GM19240 (cell line): ENCODE data around the gene GRSF1.
"Not testable (repeated sequence)": the region's sequence is repeated elsewhere in the genome, so short reads cannot be mapped to it uniquely, and the experiment has no call there.

Source experiments
- DNase-seq: peaks from one replicate; pipeline ENCODE4 v3.0.0; 2011; ENCODE audit warnings: low spot score; ENCODE audit not compliant: insufficient read length

Gene GRSF1

GRCh38 chr4:70839589-70840093 is at the start of gene GRSF1:
GRSF1 (minus strand) TSS chr4:70839890; CDS start chr4:70839827, 63 bp downstream.
- peak; percentile 65 for DNase-seq

- no peak for DNase-seq
Measured at GRCh38 chr4:70885174-70885573, 45.5 kb upstream of the GRSF1 start.

DNA sequence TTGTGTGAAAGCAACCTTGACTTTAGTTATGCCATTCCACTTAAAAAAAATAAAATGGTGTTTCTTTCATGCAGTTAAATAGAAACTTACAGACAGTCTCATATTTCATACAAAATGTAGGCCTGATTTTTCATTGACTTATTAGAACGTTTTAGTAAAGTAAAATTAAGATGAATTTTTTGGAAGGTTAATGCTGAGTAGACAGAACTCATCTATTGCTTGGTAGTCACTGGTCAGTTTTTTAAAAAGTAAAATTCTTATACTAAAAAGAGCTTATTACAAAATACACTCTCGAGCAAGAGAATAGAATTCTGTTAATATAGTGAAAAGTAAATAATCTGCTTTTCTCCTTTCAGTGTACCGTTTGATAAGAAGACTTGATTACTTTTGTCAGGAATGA is 41.0 kb upstream of the GRSF1 start:
- DNase-seq = no peak

DNA sequence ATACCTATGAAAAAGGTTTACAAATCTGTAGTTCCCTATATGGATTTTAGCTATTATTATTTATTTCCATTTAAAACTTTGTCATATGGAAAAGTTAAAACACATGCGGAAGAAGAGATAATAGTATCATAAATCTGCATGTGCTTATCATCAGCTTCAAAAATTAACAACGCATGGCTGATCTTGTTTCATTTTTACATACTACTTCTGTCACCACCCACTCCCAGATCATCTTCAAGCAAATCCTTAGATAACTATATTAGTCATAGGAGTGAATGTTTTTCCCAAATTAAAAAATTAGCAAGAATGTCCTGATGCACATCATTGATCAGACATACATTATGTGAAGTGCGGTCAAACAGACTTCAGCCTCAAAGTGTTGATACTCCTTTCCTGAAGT is 37.9 kb upstream of the GRSF1 start:
- DNase-seq = no peak

- DNase-seq = no peak
Measured at GRCh38 chr4:70874268-70875156, 34.8 kb upstream of the GRSF1 start.

DNA sequence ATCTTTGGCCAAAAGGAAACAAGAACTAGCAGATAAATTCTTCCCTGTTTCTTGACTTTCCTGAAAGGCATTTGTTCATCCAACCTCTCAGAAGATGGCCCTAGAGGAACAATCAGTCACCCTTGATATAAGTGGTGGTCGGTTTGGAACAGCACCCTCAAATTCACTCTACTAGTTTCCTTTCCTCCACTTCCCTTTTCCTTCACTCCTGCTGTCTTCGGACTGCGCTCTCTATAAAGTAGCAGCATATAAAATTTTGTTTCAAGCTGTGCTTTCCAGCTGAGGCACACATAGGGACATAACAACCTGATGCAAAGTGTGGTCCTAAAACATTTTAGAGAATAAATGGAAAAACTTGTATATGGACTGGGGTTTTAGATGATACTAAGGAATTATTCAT is 33.5 kb upstream of the GRSF1 start:
- DNase-seq = no peak

DNA sequence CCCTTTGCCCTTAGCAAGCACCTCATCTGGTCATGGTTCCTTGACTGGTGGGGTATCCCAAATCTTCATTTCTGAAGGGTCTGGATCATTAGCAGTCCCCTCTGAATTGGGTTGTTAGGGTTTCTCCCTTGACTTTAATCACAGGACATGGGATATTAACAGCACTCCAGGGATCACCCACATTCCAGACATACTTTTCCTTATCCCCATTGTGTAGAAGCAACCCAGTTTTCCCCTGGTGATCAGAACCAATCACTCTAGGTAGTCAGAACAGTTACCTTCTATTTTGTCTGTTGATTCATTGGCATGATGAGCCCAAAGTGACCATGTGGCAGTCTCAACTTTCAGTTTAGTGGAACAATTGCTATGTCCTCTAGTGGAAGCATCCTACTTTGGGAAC is 29.1 kb upstream of the GRSF1 start:
- DNase-seq = no peak

GRCh38 chr4:70863099-70863790 is 23.6 kb upstream of the GRSF1 start:
- no peak for DNase-seq

DNA sequence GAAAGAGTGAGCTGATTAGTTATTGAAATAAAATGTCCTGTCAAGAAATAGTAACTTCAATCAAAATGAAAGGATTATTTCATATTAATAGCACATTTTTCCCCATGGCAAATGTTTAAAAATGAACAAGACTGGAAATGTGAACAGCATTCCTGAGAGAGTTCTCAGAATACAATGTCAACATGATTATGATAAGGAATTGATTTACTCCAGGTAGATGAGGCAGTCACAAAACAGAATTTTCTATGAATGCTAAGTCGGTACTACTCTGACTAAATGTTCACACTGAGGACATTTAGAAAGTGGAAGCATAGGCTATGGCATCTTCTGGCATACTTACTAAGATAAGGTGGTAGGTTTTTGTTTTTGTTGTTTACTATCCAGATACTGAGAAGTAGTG is 19.4 kb upstream of the GRSF1 start:
- DNase-seq = no peak

DNA sequence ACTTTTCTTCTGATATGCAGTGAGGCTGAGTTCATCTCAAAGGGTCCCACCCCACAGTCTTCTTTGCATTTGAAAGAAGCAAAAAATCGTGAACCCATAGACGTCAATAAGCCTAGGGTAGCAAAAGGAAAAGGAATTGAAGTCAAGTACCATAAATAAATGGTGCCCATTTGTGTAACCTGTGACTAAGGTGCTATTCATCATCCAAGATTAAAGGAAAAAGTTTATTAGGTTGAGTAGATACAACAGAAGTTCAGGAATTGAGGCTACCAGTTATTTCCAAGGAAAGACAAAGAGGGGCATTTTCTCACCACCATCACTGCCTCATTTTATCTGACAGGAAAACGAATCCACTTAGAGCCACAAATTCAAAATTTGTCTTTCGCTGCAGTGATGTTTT is 18.8 kb upstream of the GRSF1 start:
- no peak for DNase-seq

DNA sequence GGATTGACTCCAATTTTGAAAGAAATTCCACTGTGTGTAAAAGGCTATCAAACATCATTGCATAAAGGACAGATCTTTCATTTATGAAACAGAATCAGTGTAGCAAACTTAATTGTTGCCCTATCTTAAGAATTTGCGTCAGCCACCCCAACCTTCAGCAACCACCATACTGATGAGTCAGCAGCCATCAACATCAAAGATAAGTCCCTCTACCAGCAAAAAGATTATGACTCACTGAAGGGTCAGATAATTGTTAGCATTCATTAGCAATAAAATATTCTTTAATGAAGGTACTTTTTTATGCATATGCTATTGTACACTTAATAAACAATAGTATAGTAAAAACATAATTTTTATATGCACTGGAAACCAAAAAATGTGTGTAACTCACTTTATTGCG is 15.8 kb upstream of the GRSF1 start:
- no peak for DNase-seq

DNA sequence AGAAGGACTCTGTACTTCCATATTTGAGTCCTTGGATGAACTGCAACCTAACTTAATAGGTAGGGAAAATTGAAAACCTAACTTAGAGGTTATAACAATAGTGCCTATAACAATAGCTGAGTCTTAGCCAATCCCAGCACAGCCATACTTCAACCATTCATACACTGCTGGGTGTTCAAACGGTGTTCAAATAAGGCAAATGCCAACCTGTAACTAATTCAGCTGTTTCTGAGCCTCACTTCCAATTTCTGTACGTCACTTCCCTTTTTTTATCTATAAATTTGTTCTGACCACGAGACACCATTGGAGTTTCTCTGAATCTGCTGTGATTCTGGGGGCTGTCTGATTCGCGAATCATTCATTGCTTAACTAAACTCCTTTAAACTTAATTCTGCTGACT is 9.6 kb upstream of the GRSF1 start:
- DNase-seq = no peak

GRCh38 chr4:70844180-70844579 is 4.5 kb upstream of the GRSF1 start:
- DNase-seq = no peak

- DNase-seq = no peak
Measured at GRCh38 chr4:70842761-70843435, 3.2 kb upstream of the GRSF1 start.

- no peak for DNase-seq
Measured at GRCh38 chr4:70841951-70842350, 2.3 kb upstream of the GRSF1 start.

DNA sequence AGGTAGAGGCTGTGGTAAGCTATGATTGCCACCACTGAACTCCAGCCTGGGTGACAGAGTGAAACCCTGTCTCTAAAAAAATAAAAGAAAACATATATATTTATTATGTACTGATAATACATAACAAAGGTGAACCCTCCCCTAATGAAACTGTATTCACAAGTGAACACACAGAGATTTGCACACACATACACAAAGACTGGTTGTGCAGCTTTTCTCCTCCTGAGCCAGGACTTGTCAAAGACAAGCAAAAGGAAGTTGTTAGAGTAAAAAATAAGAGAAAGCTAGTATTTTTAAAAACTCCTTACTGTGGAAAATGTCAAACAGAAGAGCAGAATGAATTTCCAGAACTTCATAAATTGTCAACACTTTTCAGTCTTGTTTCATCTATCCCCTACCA is 1.5 kb upstream of the GRSF1 start:
- no peak for DNase-seq

DNA sequence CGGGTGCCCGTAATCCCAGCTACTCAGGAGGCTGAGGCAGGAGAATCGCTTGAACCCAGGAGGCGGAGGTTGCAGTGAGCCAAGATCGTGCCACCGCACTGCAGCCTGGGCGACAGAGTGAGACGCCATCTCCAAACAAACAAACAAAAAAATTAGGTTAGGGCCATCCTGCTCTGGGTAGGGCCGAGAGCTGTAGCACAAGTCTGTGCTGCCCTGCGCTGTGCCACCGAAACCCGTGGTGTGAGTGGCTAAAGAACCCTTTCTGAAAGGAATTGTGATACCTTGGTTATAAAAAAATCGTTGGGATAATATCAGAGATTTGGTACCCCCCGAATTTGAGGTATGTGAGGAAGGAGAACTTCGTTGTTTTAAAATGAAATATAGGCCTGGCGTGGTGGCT is 941 bp upstream of the GRSF1 start:
- DNase-seq = not testable (repeated sequence)

GRCh38 chr4:70840137-70840536 is 447 bp upstream of the GRSF1 start:
- not testable (repeated sequence) for DNase-seq

- DNase-seq = peak; percentile 50
Measured at GRCh38 chr4:70838666-70839588, 763 bp downstream of the GRSF1 start.

DNA sequence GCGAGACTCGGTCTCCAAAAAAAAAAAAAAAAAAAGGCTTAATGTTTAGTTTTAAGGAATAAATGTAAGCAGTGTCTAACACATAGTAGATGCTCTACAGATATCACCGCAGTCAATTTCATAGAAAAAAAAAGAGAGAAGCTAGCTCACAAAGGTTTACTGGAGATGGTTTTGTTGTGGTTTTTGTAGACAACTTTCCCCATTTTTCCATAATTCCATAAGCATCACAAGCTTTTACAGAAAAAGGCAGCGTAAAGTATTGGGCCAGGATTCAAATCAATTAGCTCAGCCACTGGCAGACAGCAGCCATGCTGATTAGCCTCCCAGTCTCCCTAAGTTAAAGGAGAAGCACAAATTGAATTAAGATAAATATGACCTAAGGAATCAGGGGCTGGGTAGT is 1.5 kb downstream of the GRSF1 start:
- no peak for DNase-seq

DNA sequence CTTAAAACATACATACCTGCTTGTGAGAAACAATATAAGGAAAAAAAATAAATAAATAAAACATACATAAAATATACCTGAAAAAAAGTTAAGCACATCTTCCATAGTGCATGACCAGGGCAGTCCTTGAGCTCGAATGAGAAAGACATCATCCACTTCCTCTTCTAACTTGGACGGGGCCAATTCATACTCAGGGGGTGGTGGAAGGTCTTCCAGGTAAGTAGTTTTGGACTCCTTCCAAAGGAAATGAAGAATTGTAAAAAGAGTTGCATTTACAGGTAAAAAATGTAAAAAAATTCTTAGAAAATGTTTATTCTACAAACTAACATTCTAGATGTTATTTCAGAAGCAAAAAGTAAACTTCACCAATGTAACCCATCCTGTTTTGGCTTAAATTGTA is 3.6 kb downstream of the GRSF1 start:
- no peak for DNase-seq
